Adipocyte (in vitro differentiated cells): ENCODE measurements around the gene RIPK1.
"Not testable (repeated sequence)": the region's sequence is repeated elsewhere in the genome, so short reads cannot be mapped to it uniquely, and the experiment has no call there.

Experiments
- DNase-seq: peaks from one replicate; pipeline ENCODE4 v3.0.0-alpha.2; 2015; ENCODE audit warnings: low read depth
- H3K27me3 ChIP-seq: replicated peaks from 2 replicates; pipeline ENCODE4 v1.7.0; 2013; ENCODE audit warnings: mild to moderate bottlenecking, low read length, moderate library complexity; ENCODE audit not compliant: control insufficient read depth, insufficient read depth
- H3K36me3 ChIP-seq: 2 replicates; pipeline ENCODE4 v1.7.0; 2013; ENCODE audit warnings: low read length, mild to moderate bottlenecking, moderate library complexity; ENCODE audit not compliant: control insufficient read depth, insufficient read depth, severe bottlenecking
- H3K4me1 ChIP-seq: 2 replicates; pipeline ENCODE4 v1.7.0; 2013; ENCODE audit warnings: mild to moderate bottlenecking, low read length, moderate library complexity; ENCODE audit not compliant: control insufficient read depth, insufficient read depth
- H3K4me3 ChIP-seq: 2 replicates; pipeline ENCODE4 v1.7.0; 2013; ENCODE audit warnings: mild to moderate bottlenecking, low read length, moderate library complexity
- H3K9ac ChIP-seq: 2 replicates; pipeline ENCODE4 v1.7.0; 2013; ENCODE audit warnings: mild to moderate bottlenecking, low read length, moderate library complexity
- H3K9me3 ChIP-seq: 2 replicates; pipeline ENCODE4 v1.7.0; 2013; ENCODE audit warnings: mild to moderate bottlenecking, low read length, moderate library complexity; ENCODE audit not compliant: control insufficient read depth

Gene RIPK1

GRCh38 chr6:3137057-3137777 is 68.9 kb downstream of the RIPK1 start:
- Histone ChIP-seq H3K4me1 (peaks cover 17% of the 10 kb centered on the region), H3K36me3 (peaks cover 52% of the 10 kb centered on the region), H3K27me3 (no peaks in the 10 kb centered on the region), H3K4me3 (no peak overlapping the region), H3K9ac (no peak overlapping the region), H3K9me3 (no peaks in the 10 kb centered on the region)
- peak; percentile 14 for DNase-seq

- DNase-seq, H3K27me3 ChIP-seq, H3K9me3 ChIP-seq, H3K4me3 ChIP-seq, H3K9ac ChIP-seq: not testable (repeated sequence)
- H3K36me3 ChIP-seq, result peaks cover 52% of the 10 kb centered on the region
- peaks cover 17% of the 10 kb centered on the region for H3K4me1 ChIP-seq
Measured at GRCh38 chr6:3137873-3138272, 69.6 kb downstream of the RIPK1 start.

GRCh38 chr6:3138341-3138740 is 70.0 kb downstream of the RIPK1 start:
- Histone ChIP-seq H3K27me3 (no peaks in the 10 kb centered on the region), H3K4me1 (peaks cover 17% of the 10 kb centered on the region), H3K4me3 (peak overlapping the region; percentile 25), H3K9me3 (no peaks in the 10 kb centered on the region), H3K36me3 (peaks cover 53% of the 10 kb centered on the region), H3K9ac (peak overlapping the region; percentile 13)
- peak; percentile 79 for DNase-seq

GRCh38 chr6:3139090-3139903 is 71.0 kb downstream of the RIPK1 start:
- Histone ChIP-seq H3K27me3 (no peaks in the 10 kb centered on the region), H3K36me3 (peaks cover 58% of the 10 kb centered on the region), H3K9me3 (no peaks in the 10 kb centered on the region), H3K4me3 (no peak overlapping the region), H3K9ac (no peak overlapping the region), H3K4me1 (peaks cover 17% of the 10 kb centered on the region)
- peak; percentile 55 for DNase-seq

- no peaks in the 10 kb centered on the region for H3K9me3 ChIP-seq
- no peak for DNase-seq
- peaks cover 58% of the 10 kb centered on the region for H3K36me3 ChIP-seq
- no peak overlapping the region for H3K4me3 ChIP-seq
- no peak overlapping the region for H3K9ac ChIP-seq
- H3K4me1 ChIP-seq, result peaks cover 17% of the 10 kb centered on the region
- no peaks in the 10 kb centered on the region for H3K27me3 ChIP-seq
Measured at GRCh38 chr6:3140201-3140600, 71.9 kb downstream of the RIPK1 start.

- no peak for DNase-seq
- peaks cover 50% of the 10 kb centered on the region for H3K36me3 ChIP-seq
- H3K9me3 ChIP-seq, result peaks cover under 1% of the 10 kb centered on the region
- peaks cover 17% of the 10 kb centered on the region for H3K4me1 ChIP-seq
- H3K9ac ChIP-seq, result no peak overlapping the region
- no peak overlapping the region for H3K4me3 ChIP-seq
- no peaks in the 10 kb centered on the region for H3K27me3 ChIP-seq
Measured at GRCh38 chr6:3142536-3142935, 74.2 kb downstream of the RIPK1 start.

- H3K36me3 ChIP-seq, result peaks cover 50% of the 10 kb centered on the region
- DNase-seq, result no peak
- H3K4me1 ChIP-seq, result peaks cover 12% of the 10 kb centered on the region
- peaks cover 6% of the 10 kb centered on the region for H3K9me3 ChIP-seq
- no peak overlapping the region for H3K9ac ChIP-seq
- no peak overlapping the region for H3K4me3 ChIP-seq
- no peaks in the 10 kb centered on the region for H3K27me3 ChIP-seq
Measured at GRCh38 chr6:3143158-3143557, 74.9 kb downstream of the RIPK1 start.

GRCh38 chr6:3144571-3144970 is 76.3 kb downstream of the RIPK1 start:
- Histone ChIP-seq H3K9me3 (peaks cover 7% of the 10 kb centered on the region), H3K4me1 (no peaks in the 10 kb centered on the region), H3K27me3 (no peaks in the 10 kb centered on the region), H3K4me3 (no peak overlapping the region), H3K36me3 (peaks cover 58% of the 10 kb centered on the region), H3K9ac (no peak overlapping the region)
- DNase-seq, result no peak

- Histone ChIP-seq H3K9me3 (peaks cover 7% of the 10 kb centered on the region), H3K4me1 (no peaks in the 10 kb centered on the region), H3K27me3 (no peaks in the 10 kb centered on the region), H3K4me3 (no peak overlapping the region), H3K36me3 (peaks cover 52% of the 10 kb centered on the region), H3K9ac (no peak overlapping the region)
- no peak for DNase-seq
Measured at GRCh38 chr6:3147914-3148757, 79.8 kb downstream of the RIPK1 start.

GRCh38 chr6:3151691-3152090 is 83.4 kb downstream of the RIPK1 start:
- peaks cover 63% of the 10 kb centered on the region for H3K36me3 ChIP-seq
- H3K4me3 ChIP-seq, result no peak overlapping the region
- no peaks in the 10 kb centered on the region for H3K27me3 ChIP-seq
- peaks cover 8% of the 10 kb centered on the region for H3K4me1 ChIP-seq
- H3K9ac ChIP-seq, result no peak overlapping the region
- no peak for DNase-seq
- H3K9me3 ChIP-seq, result peaks cover 7% of the 10 kb centered on the region

- peaks cover 5% of the 10 kb centered on the region for H3K9me3 ChIP-seq
- no peaks in the 10 kb centered on the region for H3K27me3 ChIP-seq
- DNase-seq, result no peak
- H3K4me3 ChIP-seq, result no peak overlapping the region
- no peak overlapping the region for H3K9ac ChIP-seq
- H3K4me1 ChIP-seq, result peaks cover 8% of the 10 kb centered on the region
- peaks cover 55% of the 10 kb centered on the region for H3K36me3 ChIP-seq
Measured at GRCh38 chr6:3152689-3153088, 84.4 kb downstream of the RIPK1 start.
